Esophagus squamous epithelium (tissue), 5 donors: ENCODE results near the gene CDH12. TPM values are rescaled to one million over a fixed set of nuclear protein-coding genes. Genes with fewer than 3 reads are reported as not detected.
A peak's percentile ranks its signal among the peaks of the same experiment; 100 is the strongest.
"Not testable (repeated sequence)": the region's sequence is repeated elsewhere in the genome, so short reads cannot be mapped to it uniquely, and the experiment has no call there.

ENCODE experiments used
- DNase-seq: peaks from one replicate; lab custom pipeline; 2025; lab: John Stamatoyannopoulos, UW
- H3K27ac ChIP-seq, 4 donors: fragments of 200-600 bp; sonication (generic); one replicate each; pipeline ENCODE4 v1.5.1; 2016 to 2019; ENCODE audit warnings: mild to moderate bottlenecking in 1 of 4
- H3K27me3 ChIP-seq, 4 donors: fragments of 200-600 bp; sonication (generic); 1 replicate in 3 of 4; 2 replicates in 1 of 4; pipeline versions ENCODE4 v1.5.1 to v1.6.0; 2017 to 2021; ENCODE audit warnings: antibody characterized with exemption in 1 of 4
- H3K36me3 ChIP-seq, 3 donors: fragments of 200-600 bp; sonication (generic); one replicate each; pipeline ENCODE4 v1.5.1; 2016 to 2019
- H3K4me1 ChIP-seq, 3 donors: fragments of 200-600 bp; sonication (generic); one replicate each; pipeline ENCODE4 v1.5.1; 2017 to 2019
- H3K4me3 ChIP-seq, 4 donors: fragments of 200-600 bp; sonication (generic); 1 replicate in 3 of 4; 2 replicates in 1 of 4; pipeline ENCODE4 v1.5.1; 2016 to 2019; ENCODE audit warnings: mild to moderate bottlenecking in 2 of 4, moderate library complexity in 1 of 4
- H3K9me3 ChIP-seq, 3 donors: fragments of 200-600 bp; sonication (generic); one replicate each; pipeline ENCODE4 v1.5.1; 2016 to 2019
- POLR2A ChIP-seq, 4 donors: fragments of 450-650 bp; IDR thresholded peaks; one replicate each; pipeline ENCODE4 v1.6.1; 2017; ENCODE audit warnings: antibody characterized with exemption in 4 of 4, mild to moderate bottlenecking in 4 of 4, moderate library complexity in 3 of 4
- WGBS, 2 donors: methylation state at CpG; one replicate each; pipeline ENCODE4 v1.1.5; 2018; 5-methylcytosine and 5-hydroxymethylcytosine counted together
- intact Hi-C: fragments of 100-400 bp; cut with DNase I; formaldehyde crosslinking; loops from one replicate; pipeline ENCODE4 v1.15.0; 2022
- total RNA-seq, 4 donors: library from RNA; depleted of rRNA; stranded (reverse); fragments of >200 nt; gene quantifications; one replicate each; pipeline ENCODE4 v1.1.0, GENCODE V29; 2016
- TF ChIP-seq, protein P1 (sequence below), 6 experiments: fragments of 450-650 bp in 4 of 6; fragments of 200-600 bp in 2 of 6; sonication (generic) in 2 of 6; IDR thresholded peaks; one replicate each; pipeline ENCODE4 v1.5.1; 2016 to 2019; ENCODE audit warnings: antibody characterized with exemption in 6 of 6, mild to moderate bottlenecking in 4 of 6, moderate library complexity in 4 of 6
- donor health status: DM: yes; HTN: yes; CAD: no.

Gene CDH12
- total RNA-seq, 4 donors from 2014 or later, result not detected

DNA sequence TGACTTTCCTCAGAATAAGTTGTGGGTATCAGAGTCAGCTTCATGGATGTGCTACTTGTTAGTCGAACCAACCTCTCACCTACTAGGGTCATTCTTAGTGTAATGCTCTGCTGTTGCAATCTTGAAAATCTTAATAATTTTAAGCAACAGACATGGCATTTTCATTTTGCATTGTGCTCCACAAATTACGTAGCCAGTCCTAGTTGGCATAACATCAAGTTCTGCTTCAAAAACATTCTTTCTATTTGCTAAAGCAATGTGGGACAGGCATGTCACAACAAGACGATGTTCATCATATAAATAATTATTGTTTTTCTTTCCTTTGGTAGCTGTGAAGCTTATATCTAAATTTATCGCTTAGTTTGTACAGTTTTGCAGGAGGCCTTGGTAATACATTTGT is 39.3 kb upstream of the CDH12 start:
- Histone ChIP-seq H3K27ac (no peak overlapping the region), H3K4me1 (no peaks in the 10 kb centered on the region), H3K27me3 (no peaks in the 10 kb centered on the region), H3K4me3 (no peak overlapping the region), H3K9me3 (no peaks in the 10 kb centered on the region), H3K36me3 (no peaks in the 10 kb centered on the region)
- intact Hi-C loops, result no loop called here
- 42 to 54% methylated on average over 4 of the region's 4 CpGs for WGBS, 2 donors
- DNase-seq, result no peak
- TF ChIP-seq, protein P1, sequence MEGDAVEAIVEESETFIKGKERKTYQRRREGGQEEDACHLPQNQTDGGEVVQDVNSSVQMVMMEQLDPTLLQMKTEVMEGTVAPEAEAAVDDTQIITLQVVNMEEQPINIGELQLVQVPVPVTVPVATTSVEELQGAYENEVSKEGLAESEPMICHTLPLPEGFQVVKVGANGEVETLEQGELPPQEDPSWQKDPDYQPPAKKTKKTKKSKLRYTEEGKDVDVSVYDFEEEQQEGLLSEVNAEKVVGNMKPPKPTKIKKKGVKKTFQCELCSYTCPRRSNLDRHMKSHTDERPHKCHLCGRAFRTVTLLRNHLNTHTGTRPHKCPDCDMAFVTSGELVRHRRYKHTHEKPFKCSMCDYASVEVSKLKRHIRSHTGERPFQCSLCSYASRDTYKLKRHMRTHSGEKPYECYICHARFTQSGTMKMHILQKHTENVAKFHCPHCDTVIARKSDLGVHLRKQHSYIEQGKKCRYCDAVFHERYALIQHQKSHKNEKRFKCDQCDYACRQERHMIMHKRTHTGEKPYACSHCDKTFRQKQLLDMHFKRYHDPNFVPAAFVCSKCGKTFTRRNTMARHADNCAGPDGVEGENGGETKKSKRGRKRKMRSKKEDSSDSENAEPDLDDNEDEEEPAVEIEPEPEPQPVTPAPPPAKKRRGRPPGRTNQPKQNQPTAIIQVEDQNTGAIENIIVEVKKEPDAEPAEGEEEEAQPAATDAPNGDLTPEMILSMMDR (IDR thresholded peaks at IDR 0.05), result no peak
- no peak for TF ChIP-seq POLR2A (IDR thresholded peaks at IDR 0.05)

DNA sequence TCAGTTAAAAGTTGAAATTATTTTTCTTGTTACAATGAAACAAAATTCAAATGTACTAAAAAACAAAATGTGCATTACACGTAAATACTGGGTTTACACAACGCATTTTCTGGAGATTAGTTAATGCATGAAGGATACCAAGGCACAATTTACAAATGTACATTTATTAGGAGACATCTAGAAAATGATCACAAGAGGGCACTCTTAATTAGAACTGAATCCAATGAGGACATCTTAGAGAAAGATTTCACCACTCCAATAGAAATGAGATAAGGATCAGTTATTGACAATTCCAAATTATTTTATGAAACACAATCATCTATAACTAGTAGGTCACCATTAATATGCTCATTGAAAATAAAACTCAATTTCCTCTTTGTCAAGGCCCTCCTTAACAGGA is 36.6 kb upstream of the CDH12 start:
- H3K27ac ChIP-seq, result no peak overlapping the region
- TF ChIP-seq, protein P1 (IDR thresholded peaks at IDR 0.05), result peak in 1 of 6 experiments; percentile 10
- TF ChIP-seq POLR2A (IDR thresholded peaks at IDR 0.05), result no peak
- H3K36me3 ChIP-seq, result no peaks in the 10 kb centered on the region
- no peak overlapping the region for H3K4me3 ChIP-seq
- WGBS, 2 donors, result 49 to 59% methylated on average over 2 of the region's 2 CpGs
- H3K4me1 ChIP-seq, result no peaks in the 10 kb centered on the region
- DNase-seq, result no peak
- intact Hi-C loops, result no loop called here
- no peaks in the 10 kb centered on the region for H3K27me3 ChIP-seq
- no peaks in the 10 kb centered on the region for H3K9me3 ChIP-seq

DNA sequence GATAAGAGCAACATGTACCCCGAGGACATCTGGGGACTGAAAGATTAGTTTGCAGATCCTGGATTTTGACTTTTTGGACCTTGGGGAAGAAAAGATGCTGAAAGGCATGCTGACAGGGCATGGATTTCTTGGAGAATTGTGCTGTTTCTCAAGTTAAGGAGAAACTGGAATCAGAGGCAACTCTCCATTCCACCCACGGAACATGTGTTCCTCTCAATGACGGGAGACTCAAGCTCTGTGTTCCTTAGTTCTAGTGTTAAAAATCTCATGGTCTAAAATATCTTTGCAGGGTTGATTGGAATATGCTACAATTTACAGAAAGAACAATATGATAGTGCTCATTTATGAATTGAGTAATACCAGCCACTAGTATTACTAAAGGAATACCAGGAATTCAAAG is 34.4 kb upstream of the CDH12 start:
- Histone ChIP-seq H3K27ac (no peak overlapping the region), H3K9me3 (no peaks in the 10 kb centered on the region), H3K4me1 (no peaks in the 10 kb centered on the region), H3K4me3 (no peak overlapping the region), H3K27me3 (no peaks in the 10 kb centered on the region), H3K36me3 (no peaks in the 10 kb centered on the region)
- 80 to 87% methylated on average over 3 of the region's 3 CpGs for WGBS, 2 donors
- intact Hi-C loops, result no loop called here
- no peak for DNase-seq
- no peak for TF ChIP-seq POLR2A (IDR thresholded peaks at IDR 0.05)
- TF ChIP-seq, protein P1 (IDR thresholded peaks at IDR 0.05), result no peak

DNA sequence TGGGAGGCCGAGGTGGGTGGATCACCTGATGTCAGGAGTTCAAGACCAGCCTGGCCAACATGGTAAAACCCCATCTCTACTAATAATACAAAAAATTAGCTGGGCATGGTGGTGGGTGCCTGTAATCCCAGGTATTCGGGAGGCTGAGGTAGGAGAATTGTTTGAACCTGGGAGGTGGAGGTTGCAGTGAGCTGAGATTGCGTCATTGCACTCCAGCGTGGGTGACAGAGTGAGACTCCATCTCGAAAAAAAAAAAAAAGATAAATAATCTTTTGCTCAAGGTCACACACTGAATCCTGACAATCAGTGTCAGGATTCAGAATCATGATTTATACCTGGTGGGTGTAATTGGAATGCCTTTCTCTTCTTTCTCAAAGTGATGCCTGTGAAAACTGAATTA is 5.8 kb upstream of the CDH12 start:
- DNase-seq, H3K9me3 ChIP-seq, intact Hi-C loops, H3K4me1 ChIP-seq, H3K4me3 ChIP-seq, H3K36me3 ChIP-seq, H3K27me3 ChIP-seq, H3K27ac ChIP-seq: not testable (repeated sequence)
- 70 to 75% methylated on average over 5 of the region's 5 CpGs for WGBS, 2 donors

DNA sequence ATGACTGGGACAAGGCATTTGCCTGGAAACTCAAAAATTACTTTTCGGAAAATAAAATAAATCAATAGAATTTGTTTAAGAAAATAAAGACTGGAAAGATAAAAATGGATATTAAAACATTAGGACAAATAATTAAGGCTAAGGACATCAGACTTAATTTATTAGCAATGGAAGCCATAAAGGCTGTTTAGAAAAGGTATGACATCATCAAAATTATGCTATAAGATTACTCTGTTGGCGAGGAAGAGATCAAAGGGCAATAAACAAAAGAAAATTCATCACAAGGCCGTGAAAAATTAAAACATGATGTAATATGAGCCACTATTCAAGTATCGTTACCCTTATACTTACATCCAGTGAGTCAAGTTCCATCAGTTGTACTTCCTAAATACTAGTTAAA is 2.7 kb upstream of the CDH12 start:
- no peaks in the 10 kb centered on the region for H3K27me3 ChIP-seq
- no peaks in the 10 kb centered on the region for H3K36me3 ChIP-seq
- TF ChIP-seq, protein P1 (IDR thresholded peaks at IDR 0.05), result no peak
- intact Hi-C loops, result no loop called here
- H3K27ac ChIP-seq, result no peak overlapping the region
- DNase-seq, result no peak
- peaks cover 0 to 9% (median 2%) of the 10 kb centered on the region in 3 donors for H3K4me1 ChIP-seq
- WGBS, 2 donors, result 73 to 76% methylated on average over 4 of the region's 4 CpGs
- H3K9me3 ChIP-seq, result no peaks in the 10 kb centered on the region
- H3K4me3 ChIP-seq, result no peak overlapping the region

DNA sequence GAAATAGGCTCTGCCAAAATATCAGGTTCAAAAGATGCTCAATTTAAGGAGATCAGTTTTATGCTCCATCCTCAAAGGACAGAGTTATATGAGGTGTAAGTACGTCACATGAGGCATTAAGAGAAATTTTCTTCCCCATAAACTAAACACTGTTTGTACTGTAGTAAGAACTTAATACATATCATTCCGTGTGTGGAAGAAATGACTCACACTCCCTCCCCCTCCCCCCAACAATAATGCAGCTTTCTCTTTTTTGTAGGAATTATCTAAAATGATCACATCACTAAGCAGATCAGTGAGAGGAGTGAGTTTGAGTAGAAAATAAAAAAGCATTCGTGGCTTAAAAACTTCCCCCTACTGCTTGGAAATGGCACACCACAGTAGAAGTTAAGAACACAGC is 2.2 kb downstream of the CDH12 start:
- DNase-seq, result no peak
- no peak overlapping the region for H3K4me3 ChIP-seq
- H3K9me3 ChIP-seq, result no peaks in the 10 kb centered on the region
- WGBS, 2 donors, result 44 to 46% methylated on average over 3 of the region's 3 CpGs
- H3K4me1 ChIP-seq, result peaks cover 0 to 9% (median 2%) of the 10 kb centered on the region in 3 donors
- H3K27me3 ChIP-seq, result no peaks in the 10 kb centered on the region
- H3K36me3 ChIP-seq, result no peaks in the 10 kb centered on the region
- intact Hi-C loops, result no loop called here
- TF ChIP-seq, protein P1 (IDR thresholded peaks at IDR 0.05), result no peak
- no peak for TF ChIP-seq POLR2A (IDR thresholded peaks at IDR 0.05)
- no peak overlapping the region for H3K27ac ChIP-seq
